Esophagus muscularis mucosa (tissue), 3 donors: ENCODE results near the gene IFIT2.

Source experiments
- CTCF ChIP-seq, 3 experiments: fragments of 200-600 bp in 2 of 3; fragments of 450-650 bp in 1 of 3; sonication (generic) in 2 of 3; IDR thresholded peaks; one replicate each; pipeline ENCODE4 v1.5.1; 2017 to 2019; ENCODE audit warnings: antibody characterized with exemption in 3 of 3, mild to moderate bottlenecking in 2 of 3, moderate library complexity in 1 of 3
- POLR2A ChIP-seq: fragments of 450-650 bp; IDR thresholded peaks from one replicate; pipeline ENCODE4 v1.6.1; 2017; ENCODE audit warnings: antibody characterized with exemption, moderate library complexity, mild to moderate bottlenecking, low read depth
- POLR2AphosphoS5 ChIP-seq, 2 donors: sonication (generic); formaldehyde crosslinking; IDR thresholded peaks; one replicate each; pipeline ENCODE4 v1.6.1; 2017; ENCODE audit warnings: antibody characterized with exemption in 2 of 2

DNA sequence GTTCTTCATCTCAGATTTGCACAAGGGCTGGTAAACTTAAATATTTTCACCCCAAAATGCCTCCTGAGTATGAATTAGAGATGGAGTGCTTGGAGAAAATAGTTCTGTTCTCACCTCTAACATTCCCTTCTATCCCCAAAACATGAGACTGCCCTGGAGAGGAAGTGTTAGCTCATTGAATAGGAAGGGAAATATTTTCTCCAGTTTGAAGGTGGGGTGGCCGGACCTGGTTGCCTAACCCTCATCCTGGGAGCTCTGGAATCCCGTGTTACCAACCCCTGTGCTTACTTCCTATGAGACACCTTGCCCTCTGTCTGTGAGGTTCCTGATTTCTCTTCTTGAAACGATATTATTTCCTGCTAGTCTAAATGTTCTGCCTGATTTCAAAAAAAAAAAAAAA lies 779 bp downstream of the IFIT2 start:
- TF ChIP-seq CTCF (IDR thresholded peaks at IDR 0.05) (no peak), POLR2A (no peak), POLR2AphosphoS5 (IDR thresholded peaks at IDR 0.05) (no peak)
